ENCODE measurements around the gene MYO7B.
A peak's percentile ranks its signal among the peaks of the same experiment; 100 is the strongest.
"Not testable (repeated sequence)": the region's sequence is repeated elsewhere in the genome, so short reads cannot be mapped to it uniquely, and the experiment has no call there.

Gene MYO7B

GRCh38 chr2:127524198-127524834 is 11.2 kb upstream of the MYO7B start:
- DNase-seq = not testable (repeated sequence)

GRCh38 chr2:127525691-127526131 is 9.8 kb upstream of the MYO7B start:
- DNase-seq = no peak

GRCh38 chr2:127526132-127527000 is 9.1 kb upstream of the MYO7B start, which contains the start of gene IWS1:
IWS1 (minus strand) TSS chr2:127526489; CDS start chr2:127526208, 281 bp downstream.
- peak; percentile 86 to 98 for DNase-seq

GRCh38 chr2:127527001-127527804 is 8.3 kb upstream of the MYO7B start:
- no peak for DNase-seq

- DNase-seq = no peak
Measured at GRCh38 chr2:127528487-127528886, 7.0 kb upstream of the MYO7B start.

GRCh38 chr2:127529416-127529815 is 6.1 kb upstream of the MYO7B start:
- not testable (repeated sequence) for DNase-seq

GRCh38 chr2:127530245-127531140 is 5.0 kb upstream of the MYO7B start:
- DNase-seq = no peak

GRCh38 chr2:127531221-127531648 is 4.2 kb upstream of the MYO7B start:
- no peak for DNase-seq

GRCh38 chr2:127532296-127532695 is 3.2 kb upstream of the MYO7B start:
- DNase-seq = no peak

- no peak for DNase-seq
Measured at GRCh38 chr2:127535918-127536317, 435 bp downstream of the MYO7B start.

- DNase-seq = no peak
Measured at GRCh38 chr2:127536707-127537541, 1.4 kb downstream of the MYO7B start.

- DNase-seq = no peak
Measured at GRCh38 chr2:127537644-127538043, 2.2 kb downstream of the MYO7B start.

GRCh38 chr2:127541809-127542208 is 6.3 kb downstream of the MYO7B start:
- no peak for DNase-seq

- DNase-seq = no peak
Measured at GRCh38 chr2:127542231-127542630, 6.7 kb downstream of the MYO7B start.

- not testable (repeated sequence) for DNase-seq
Measured at GRCh38 chr2:127543013-127543501, 7.6 kb downstream of the MYO7B start.

GRCh38 chr2:127545189-127545588 is 9.7 kb downstream of the MYO7B start:
- DNase-seq = no peak

- DNase-seq = no peak
Measured at GRCh38 chr2:127545796-127546195, 10.3 kb downstream of the MYO7B start.

GRCh38 chr2:127546797-127547196 is 11.3 kb downstream of the MYO7B start:
- no peak for DNase-seq

- DNase-seq = no peak
Measured at GRCh38 chr2:127551221-127551930, 15.9 kb downstream of the MYO7B start.

GRCh38 chr2:127552336-127552735 is 16.9 kb downstream of the MYO7B start:
- no peak for DNase-seq

Measured in bone marrow (tissue), 2 donors.